ENCODE measurements around the gene ADGRA1.

The ADGRA1 gene, protein sequence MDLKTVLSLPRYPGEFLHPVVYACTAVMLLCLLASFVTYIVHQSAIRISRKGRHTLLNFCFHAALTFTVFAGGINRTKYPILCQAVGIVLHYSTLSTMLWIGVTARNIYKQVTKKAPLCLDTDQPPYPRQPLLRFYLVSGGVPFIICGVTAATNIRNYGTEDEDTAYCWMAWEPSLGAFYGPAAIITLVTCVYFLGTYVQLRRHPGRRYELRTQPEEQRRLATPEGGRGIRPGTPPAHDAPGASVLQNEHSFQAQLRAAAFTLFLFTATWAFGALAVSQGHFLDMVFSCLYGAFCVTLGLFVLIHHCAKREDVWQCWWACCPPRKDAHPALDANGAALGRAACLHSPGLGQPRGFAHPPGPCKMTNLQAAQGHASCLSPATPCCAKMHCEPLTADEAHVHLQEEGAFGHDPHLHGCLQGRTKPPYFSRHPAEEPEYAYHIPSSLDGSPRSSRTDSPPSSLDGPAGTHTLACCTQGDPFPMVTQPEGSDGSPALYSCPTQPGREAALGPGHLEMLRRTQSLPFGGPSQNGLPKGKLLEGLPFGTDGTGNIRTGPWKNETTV

DNA sequence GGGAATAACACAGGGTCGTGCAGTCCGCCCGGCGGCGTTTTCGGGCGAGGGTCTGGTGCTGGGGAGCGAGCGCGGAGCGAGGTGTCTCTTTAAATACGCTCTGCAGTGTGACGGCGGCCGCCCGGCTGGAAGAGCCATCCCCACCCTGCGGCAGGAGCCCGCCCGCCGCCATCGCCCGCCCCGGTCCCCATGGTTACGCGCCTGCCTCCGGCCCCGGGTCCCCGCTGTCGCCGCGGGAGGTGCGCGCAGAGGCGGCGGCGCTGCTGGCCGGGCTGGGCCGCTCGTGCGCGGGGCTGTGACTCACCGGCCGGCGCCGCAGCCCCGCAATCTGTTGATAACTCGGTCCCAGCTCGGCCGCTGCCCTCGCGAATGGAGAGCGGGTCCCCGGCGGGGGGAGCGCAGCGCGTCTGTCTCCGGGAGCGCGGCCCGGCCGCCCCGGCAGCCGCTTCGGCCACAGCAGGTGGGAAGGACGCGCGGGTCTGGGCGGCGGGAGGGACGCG lies at the start of gene ADGRA1:
ADGRA1 (plus strand) TSS at position 246 of the 500 bp plus-strand sequence. CDS start 986 bp downstream, outside the sequence.
- Histone ChIP-seq H2AFZ (ENCODE audit: low read length, unreplicated experiment) (no peak within 1 kb of the TSS), H3K27me3 (ENCODE audit: insufficient read depth, low read length) (peaks cover 84% of the 10 kb centered on the region), H3K4me3 (ENCODE audit: low read depth, low read length) (no peak within 1 kb of the TSS), H3K27ac (ENCODE audit: low read depth, low read length) (no peak within 1 kb of the TSS), H3K36me3 (ENCODE audit: insufficient read depth, low read length) (no peaks in the 10 kb centered on the region), H3K79me2 (ENCODE audit: control insufficient read depth, insufficient read depth, low read length, unreplicated experiment) (no peaks in the 10 kb centered on the region), H3K4me1 (ENCODE audit: control insufficient read depth, insufficient read depth, low read length, unreplicated experiment) (no peaks in the 10 kb centered on the region)

DNA sequence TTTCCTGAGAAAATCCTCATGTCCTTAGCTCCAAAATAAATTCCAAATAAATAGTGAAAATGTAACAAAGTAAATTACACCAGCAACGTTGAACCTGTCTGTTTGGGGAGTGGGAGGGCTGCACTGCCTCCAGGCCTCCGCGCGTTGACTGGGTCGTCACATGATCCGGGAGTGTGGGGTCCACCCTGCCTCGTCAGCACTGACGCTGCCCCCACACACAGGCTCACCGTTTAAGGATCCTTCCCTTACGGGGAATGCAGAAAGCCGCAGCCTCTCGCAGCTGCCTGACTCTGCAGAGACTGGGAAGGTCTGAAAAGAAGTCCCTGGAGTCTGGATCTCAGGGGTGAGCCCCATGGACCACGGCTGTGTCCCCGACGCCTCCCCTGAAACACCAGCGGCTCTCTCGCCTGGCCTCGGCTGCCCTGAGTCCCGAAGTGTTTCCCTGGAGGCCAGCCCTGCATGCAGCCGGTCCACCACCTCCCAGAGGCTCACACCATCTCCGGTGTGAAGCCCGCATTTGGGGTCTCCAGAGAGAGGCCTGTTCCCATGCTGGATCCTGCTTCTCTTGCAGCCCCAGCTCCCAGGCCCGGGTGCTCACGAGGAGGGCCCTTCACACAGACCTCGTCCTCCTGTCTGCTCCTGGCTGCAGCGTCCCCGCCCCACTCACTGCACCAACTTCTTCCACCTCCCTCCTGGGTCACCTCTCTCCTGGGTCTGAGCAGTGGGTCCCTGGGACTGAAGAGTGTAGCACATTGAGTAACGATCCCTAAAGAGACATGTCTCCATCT lies 49.5 kb upstream of the ADGRA1 start:
- no peak overlapping the region for H3K4me3 ChIP-seq (ENCODE audit: low read depth, low read length)
- H3K79me2 ChIP-seq (ENCODE audit: control insufficient read depth, insufficient read depth, low read length, unreplicated experiment) = no peaks in the 10 kb centered on the region
- peaks cover 43% of the 10 kb centered on the region for H3K27me3 ChIP-seq (ENCODE audit: insufficient read depth, low read length)
- H3K4me1 ChIP-seq (ENCODE audit: control insufficient read depth, insufficient read depth, low read length, unreplicated experiment) = no peaks in the 10 kb centered on the region
- no peak overlapping the region for H3K27ac ChIP-seq (ENCODE audit: low read depth, low read length)
- no peak overlapping the region for H2AFZ ChIP-seq (ENCODE audit: low read length, unreplicated experiment)
- no peaks in the 10 kb centered on the region for H3K36me3 ChIP-seq (ENCODE audit: insufficient read depth, low read length)

- H3K79me2 ChIP-seq (ENCODE audit: control insufficient read depth, insufficient read depth, low read length, unreplicated experiment) = no peaks in the 10 kb centered on the region
- H3K27ac ChIP-seq (ENCODE audit: low read depth, low read length) = no peak overlapping the region
- H3K4me3 ChIP-seq (ENCODE audit: low read depth, low read length) = no peak overlapping the region
- H3K4me1 ChIP-seq (ENCODE audit: control insufficient read depth, insufficient read depth, low read length, unreplicated experiment) = no peaks in the 10 kb centered on the region
- no peaks in the 10 kb centered on the region for H3K36me3 ChIP-seq (ENCODE audit: insufficient read depth, low read length)
- H2AFZ ChIP-seq (ENCODE audit: low read length, unreplicated experiment) = no peak overlapping the region
- H3K27me3 ChIP-seq (ENCODE audit: insufficient read depth, low read length) = peaks cover 41% of the 10 kb centered on the region
These were observed 48.5 kb upstream of the ADGRA1 start for GRCh38 chr10:133039107-133039802.

GRCh38 chr10:133039803-133040165 lies 47.9 kb upstream of the ADGRA1 start:
- no peak overlapping the region for H2AFZ ChIP-seq (ENCODE audit: low read length, unreplicated experiment)
- H3K4me3 ChIP-seq (ENCODE audit: low read depth, low read length) = no peak overlapping the region
- peaks cover 36% of the 10 kb centered on the region for H3K27me3 ChIP-seq (ENCODE audit: insufficient read depth, low read length)
- no peaks in the 10 kb centered on the region for H3K4me1 ChIP-seq (ENCODE audit: control insufficient read depth, insufficient read depth, low read length, unreplicated experiment)
- no peaks in the 10 kb centered on the region for H3K79me2 ChIP-seq (ENCODE audit: control insufficient read depth, insufficient read depth, low read length, unreplicated experiment)
- no peaks in the 10 kb centered on the region for H3K36me3 ChIP-seq (ENCODE audit: insufficient read depth, low read length)
- no peak overlapping the region for H3K27ac ChIP-seq (ENCODE audit: low read depth, low read length)

DNA sequence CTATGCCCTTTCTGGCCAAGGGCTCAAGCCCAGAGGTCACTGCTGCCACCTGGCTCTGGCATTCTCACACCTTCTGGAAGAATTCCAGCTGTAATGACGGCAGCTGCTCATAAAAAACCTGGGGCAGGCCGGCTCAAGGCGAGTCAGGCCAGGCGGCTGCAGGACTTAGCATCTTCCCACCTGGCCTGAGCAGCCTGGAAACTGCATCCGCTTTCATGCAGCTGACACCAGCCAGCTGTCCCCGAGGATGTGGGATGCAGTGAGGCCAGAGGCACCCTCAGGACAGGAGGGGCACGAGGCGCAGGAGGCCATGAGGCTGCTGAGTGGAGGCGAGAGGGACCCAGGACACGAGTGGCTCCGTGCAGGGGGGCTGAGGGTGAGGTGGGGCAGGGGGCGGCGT lies 47.5 kb upstream of the ADGRA1 start:
- H3K4me1 ChIP-seq (ENCODE audit: control insufficient read depth, insufficient read depth, low read length, unreplicated experiment) = no peaks in the 10 kb centered on the region
- H3K4me3 ChIP-seq (ENCODE audit: low read depth, low read length) = no peak overlapping the region
- no peak overlapping the region for H3K27ac ChIP-seq (ENCODE audit: low read depth, low read length)
- H2AFZ ChIP-seq (ENCODE audit: low read length, unreplicated experiment) = no peak overlapping the region
- no peaks in the 10 kb centered on the region for H3K36me3 ChIP-seq (ENCODE audit: insufficient read depth, low read length)
- H3K27me3 ChIP-seq (ENCODE audit: insufficient read depth, low read length) = peaks cover 32% of the 10 kb centered on the region
- H3K79me2 ChIP-seq (ENCODE audit: control insufficient read depth, insufficient read depth, low read length, unreplicated experiment) = no peaks in the 10 kb centered on the region

GRCh38 chr10:133041101-133041500 lies 46.6 kb upstream of the ADGRA1 start:
- Histone ChIP-seq H3K27me3 (ENCODE audit: insufficient read depth, low read length) (peaks cover 23% of the 10 kb centered on the region), H3K36me3 (ENCODE audit: insufficient read depth, low read length) (no peaks in the 10 kb centered on the region), H3K4me3 (ENCODE audit: low read depth, low read length) (no peak overlapping the region), H3K4me1 (ENCODE audit: control insufficient read depth, insufficient read depth, low read length, unreplicated experiment) (no peaks in the 10 kb centered on the region), H2AFZ (ENCODE audit: low read length, unreplicated experiment) (no peak overlapping the region), H3K79me2 (ENCODE audit: control insufficient read depth, insufficient read depth, low read length, unreplicated experiment) (no peaks in the 10 kb centered on the region), H3K27ac (ENCODE audit: low read depth, low read length) (no peak overlapping the region)

DNA sequence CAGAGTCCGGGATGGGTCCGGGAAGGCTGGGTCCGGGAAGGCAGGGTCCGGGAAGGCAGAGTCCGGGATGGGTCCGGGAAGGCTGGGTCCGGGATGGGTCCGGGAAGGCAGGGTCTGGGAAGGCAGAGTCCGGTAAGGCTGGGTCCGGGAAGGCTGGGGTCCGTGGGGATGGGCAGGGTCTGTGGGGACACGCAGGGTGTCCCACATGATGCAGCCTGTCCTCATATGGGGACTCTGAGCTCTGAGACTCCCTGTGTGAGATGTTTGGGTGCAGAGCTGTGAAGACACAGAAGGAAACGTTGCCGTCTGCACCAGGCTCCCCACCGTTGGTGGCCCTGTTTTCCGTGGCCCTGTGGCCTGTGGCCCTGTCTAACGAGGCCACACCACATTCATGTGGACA lies 45.7 kb upstream of the ADGRA1 start:
- no peaks in the 10 kb centered on the region for H3K4me1 ChIP-seq (ENCODE audit: control insufficient read depth, insufficient read depth, low read length, unreplicated experiment)
- no peak overlapping the region for H3K4me3 ChIP-seq (ENCODE audit: low read depth, low read length)
- no peak overlapping the region for H2AFZ ChIP-seq (ENCODE audit: low read length, unreplicated experiment)
- peaks cover 15% of the 10 kb centered on the region for H3K27me3 ChIP-seq (ENCODE audit: insufficient read depth, low read length)
- no peak overlapping the region for H3K27ac ChIP-seq (ENCODE audit: low read depth, low read length)
- no peaks in the 10 kb centered on the region for H3K36me3 ChIP-seq (ENCODE audit: insufficient read depth, low read length)
- no peaks in the 10 kb centered on the region for H3K79me2 ChIP-seq (ENCODE audit: control insufficient read depth, insufficient read depth, low read length, unreplicated experiment)

GRCh38 chr10:133042816-133043215 lies 44.9 kb upstream of the ADGRA1 start:
- Histone ChIP-seq H3K4me1 (ENCODE audit: control insufficient read depth, insufficient read depth, low read length, unreplicated experiment) (no peaks in the 10 kb centered on the region), H3K4me3 (ENCODE audit: low read depth, low read length) (no peak overlapping the region), H3K79me2 (ENCODE audit: control insufficient read depth, insufficient read depth, low read length, unreplicated experiment) (no peaks in the 10 kb centered on the region), H3K27me3 (ENCODE audit: insufficient read depth, low read length) (peaks cover 11% of the 10 kb centered on the region), H2AFZ (ENCODE audit: low read length, unreplicated experiment) (no peak overlapping the region), H3K27ac (ENCODE audit: low read depth, low read length) (no peak overlapping the region), H3K36me3 (ENCODE audit: insufficient read depth, low read length) (no peaks in the 10 kb centered on the region)

DNA sequence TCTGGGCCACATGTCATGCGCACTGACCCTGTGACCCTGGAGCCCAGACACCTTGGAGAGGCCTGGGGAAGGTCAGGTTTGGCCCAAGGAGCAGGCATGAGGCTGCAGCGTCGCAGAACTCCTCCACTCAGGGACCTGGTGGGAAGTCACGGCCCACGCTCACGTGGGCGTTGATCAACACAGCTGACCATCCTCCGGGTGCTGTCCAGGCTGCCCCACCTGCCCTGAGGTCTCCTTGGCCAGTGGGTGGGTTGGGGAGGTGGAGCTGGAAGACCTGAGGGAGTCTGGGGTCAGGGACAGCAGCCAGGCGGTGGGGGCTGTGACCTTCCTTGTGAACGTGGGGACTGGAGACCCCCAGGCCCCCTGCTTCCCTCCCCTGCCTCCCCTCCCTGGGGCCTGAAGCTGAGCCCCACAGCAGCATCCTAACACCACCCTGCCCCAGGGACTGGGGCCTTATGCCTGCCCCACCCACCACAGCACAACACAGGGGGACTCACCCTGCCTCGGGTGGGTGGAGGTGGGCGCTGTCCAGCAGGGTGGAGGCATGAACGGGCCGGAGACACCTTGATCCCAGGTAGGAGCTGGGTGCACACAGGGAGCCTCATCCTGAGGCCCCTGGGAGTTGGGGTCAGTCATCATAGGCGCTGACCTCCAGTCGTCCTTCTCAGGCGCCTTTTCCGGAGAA lies 44.0 kb upstream of the ADGRA1 start:
- no peak overlapping the region for H3K4me3 ChIP-seq (ENCODE audit: low read depth, low read length)
- H3K79me2 ChIP-seq (ENCODE audit: control insufficient read depth, insufficient read depth, low read length, unreplicated experiment) = no peaks in the 10 kb centered on the region
- H2AFZ ChIP-seq (ENCODE audit: low read length, unreplicated experiment) = no peak overlapping the region
- H3K4me1 ChIP-seq (ENCODE audit: control insufficient read depth, insufficient read depth, low read length, unreplicated experiment) = no peaks in the 10 kb centered on the region
- H3K27me3 ChIP-seq (ENCODE audit: insufficient read depth, low read length) = peaks cover 5% of the 10 kb centered on the region
- no peak overlapping the region for H3K27ac ChIP-seq (ENCODE audit: low read depth, low read length)
- no peaks in the 10 kb centered on the region for H3K36me3 ChIP-seq (ENCODE audit: insufficient read depth, low read length)

GRCh38 chr10:133044401-133044811 lies 43.3 kb upstream of the ADGRA1 start:
- H3K27me3 ChIP-seq (ENCODE audit: insufficient read depth, low read length) = no peaks in the 10 kb centered on the region
- no peak overlapping the region for H3K4me3 ChIP-seq (ENCODE audit: low read depth, low read length)
- no peaks in the 10 kb centered on the region for H3K36me3 ChIP-seq (ENCODE audit: insufficient read depth, low read length)

More at GRCh38 chr10:133044401-133044811, 43.3 kb upstream of the ADGRA1 start:
- Histone ChIP-seq H3K27ac (ENCODE audit: low read depth, low read length) (no peak overlapping the region), H3K79me2 (ENCODE audit: control insufficient read depth, insufficient read depth, low read length, unreplicated experiment) (no peaks in the 10 kb centered on the region), H3K4me1 (ENCODE audit: control insufficient read depth, insufficient read depth, low read length, unreplicated experiment) (no peaks in the 10 kb centered on the region), H2AFZ (ENCODE audit: low read length, unreplicated experiment) (no peak overlapping the region)
